Muscle layer of colon (tissue), 2 donors: ENCODE measurements around the gene FAAH2.
"Not testable (repeated sequence)": the region's sequence is repeated elsewhere in the genome, so short reads cannot be mapped to it uniquely, and the experiment has no call there.

Experiments used
- H3K27ac ChIP-seq: one replicate; pipeline ENCODE4 v1.7.0; 2013; ENCODE audit warnings: low read depth, mild to moderate bottlenecking, low read length, moderate library complexity
- H3K27me3 ChIP-seq, 2 donors: one replicate each; pipeline ENCODE4 v1.7.0; 2013; ENCODE audit warnings: low read length in 2 of 2, mild to moderate bottlenecking in 2 of 2; ENCODE audit not compliant: insufficient read depth in 2 of 2, control insufficient read depth in 1 of 2
- H3K36me3 ChIP-seq: one replicate; pipeline ENCODE4 v1.7.0; 2013; ENCODE audit warnings: mild to moderate bottlenecking, low read length; ENCODE audit not compliant: insufficient read depth
- H3K4me1 ChIP-seq: one replicate; pipeline ENCODE4 v1.7.0; 2013; ENCODE audit warnings: mild to moderate bottlenecking, low read length; ENCODE audit not compliant: insufficient read depth
- H3K4me3 ChIP-seq, 2 donors: one replicate each; pipeline ENCODE4 v1.7.0; 2013; ENCODE audit warnings: low read length in 2 of 2, low read depth in 1 of 2, mild to moderate bottlenecking in 1 of 2, moderate library complexity in 1 of 2
- H3K9ac ChIP-seq: one replicate; pipeline ENCODE4 v1.7.0; 2013; ENCODE audit warnings: low read length
- H3K9me3 ChIP-seq: one replicate; pipeline ENCODE4 v1.7.0; 2013; ENCODE audit warnings: mild to moderate bottlenecking, low read length
- donor health status: abdominal sarcoma.
- donor health status: Adenocarcinoma of cecum.

Gene FAAH2

DNA sequence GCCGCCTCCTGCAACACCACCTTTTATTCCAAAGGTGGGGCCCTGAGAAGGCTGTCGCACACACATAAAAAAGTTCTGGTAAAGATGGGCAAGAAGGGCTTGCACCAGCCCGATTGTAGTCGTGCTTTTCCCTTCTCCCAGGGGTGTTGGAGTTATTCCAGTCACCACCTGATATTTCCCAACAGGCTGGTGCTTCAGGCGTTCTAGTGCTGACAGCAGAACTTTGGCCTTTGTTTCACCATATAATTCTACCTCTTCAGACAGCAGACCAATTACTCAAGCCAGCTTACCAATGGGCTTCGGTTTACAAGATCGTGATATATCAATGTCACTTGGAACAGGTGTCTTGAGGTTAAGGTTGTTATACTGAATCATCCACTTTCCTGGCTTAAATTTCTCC, 107.7 kb downstream of the FAAH2 start:
- H3K27ac ChIP-seq, H3K9ac ChIP-seq, H3K9me3 ChIP-seq, H3K4me1 ChIP-seq, H3K27me3 ChIP-seq, H3K4me3 ChIP-seq, H3K36me3 ChIP-seq: not testable (repeated sequence)

DNA sequence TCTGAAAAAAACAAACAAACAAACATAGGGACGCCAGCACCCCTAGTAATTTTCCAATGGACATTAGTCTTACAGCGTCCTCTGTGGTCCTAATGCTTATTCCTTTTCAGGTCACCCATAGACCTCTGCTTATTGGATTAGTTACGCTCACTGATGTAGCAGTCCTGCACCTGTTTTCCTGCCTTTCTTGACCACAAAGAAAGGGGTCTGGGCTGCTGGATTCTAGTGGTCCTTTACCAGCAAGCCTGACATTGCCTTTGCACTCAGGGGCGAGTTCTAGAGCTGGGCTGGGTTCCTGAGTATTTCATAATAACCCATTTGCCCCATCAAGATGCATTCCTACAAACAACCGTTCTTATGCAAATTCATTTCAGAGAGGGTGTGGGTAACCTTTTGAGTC, 116.7 kb downstream of the FAAH2 start:
- not testable (repeated sequence) for H3K36me3 ChIP-seq, H3K4me3 ChIP-seq, H3K9ac ChIP-seq, H3K4me1 ChIP-seq, H3K27me3 ChIP-seq, H3K9me3 ChIP-seq, H3K27ac ChIP-seq

DNA sequence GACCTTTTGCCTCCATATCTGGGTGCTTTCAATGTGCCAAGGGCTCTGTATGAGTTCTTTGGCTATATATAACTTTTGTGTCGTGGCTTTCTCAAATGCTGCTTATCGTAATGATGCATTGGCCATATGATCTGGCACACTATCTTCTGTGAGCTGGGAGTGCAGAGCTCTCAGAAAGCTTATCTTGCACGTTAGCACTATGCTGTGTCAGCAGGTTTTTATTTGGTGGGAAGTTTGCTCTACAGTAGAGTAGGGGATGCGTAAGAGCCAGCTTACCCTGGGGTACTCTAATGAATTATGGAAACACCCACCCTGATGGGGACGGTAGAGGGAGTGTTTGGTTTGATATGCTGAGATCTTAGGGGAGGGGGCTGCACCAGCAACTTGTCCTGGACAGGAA, 119.6 kb downstream of the FAAH2 start:
- H3K27me3 ChIP-seq: no peaks in the 10 kb centered on the region
- H3K36me3 ChIP-seq: no peaks in the 10 kb centered on the region
- H3K4me3 ChIP-seq: no peak overlapping the region
- peaks cover 6% of the 10 kb centered on the region for H3K9me3 ChIP-seq
- H3K4me1 ChIP-seq: no peaks in the 10 kb centered on the region
- no peak overlapping the region for H3K27ac ChIP-seq
- H3K9ac ChIP-seq: no peak overlapping the region

DNA sequence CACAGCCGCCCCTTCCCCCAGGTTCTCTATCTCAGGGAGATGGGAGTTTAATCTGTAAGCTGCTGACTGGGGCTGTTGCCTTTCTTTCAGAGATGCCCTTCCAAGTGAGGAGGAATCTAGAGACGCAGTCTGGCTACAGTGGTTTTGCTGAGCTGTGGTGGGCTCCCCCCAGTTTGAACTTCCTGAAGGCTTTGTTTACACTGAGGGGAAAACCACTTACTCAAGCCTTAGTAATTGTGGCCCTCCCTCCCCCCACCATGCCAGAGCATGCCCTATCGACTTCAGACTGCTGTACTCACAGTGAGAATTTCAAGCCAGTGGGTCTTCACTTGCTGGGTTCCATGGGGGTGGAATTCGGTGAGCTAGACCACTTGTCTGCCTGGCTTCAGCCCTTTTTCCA, 131.3 kb downstream of the FAAH2 start:
- no peaks in the 10 kb centered on the region for H3K27me3 ChIP-seq
- H3K4me3 ChIP-seq: no peak overlapping the region
- no peak overlapping the region for H3K27ac ChIP-seq
- H3K9me3 ChIP-seq: no peaks in the 10 kb centered on the region
- H3K36me3 ChIP-seq: no peaks in the 10 kb centered on the region
- no peaks in the 10 kb centered on the region for H3K4me1 ChIP-seq
- H3K9ac ChIP-seq: no peak overlapping the region

DNA sequence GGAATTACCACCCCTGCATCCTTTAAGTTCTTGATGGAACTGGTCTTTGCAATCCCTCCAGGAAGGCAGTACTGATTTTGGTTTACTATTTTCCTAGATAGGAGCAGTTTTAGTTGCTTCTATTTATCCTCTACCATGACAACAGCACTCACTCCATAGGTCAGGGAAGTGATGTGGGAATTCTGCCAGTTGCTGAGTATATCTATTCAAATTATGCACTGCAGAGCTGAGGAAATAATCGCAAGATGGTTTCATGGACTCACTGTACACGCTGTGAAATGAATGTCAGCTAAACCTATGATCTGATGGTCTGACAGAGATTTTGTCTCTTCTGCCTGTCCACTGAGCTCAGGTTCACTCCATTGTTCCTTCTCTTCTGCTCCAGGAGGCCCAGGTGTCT, 135.8 kb downstream of the FAAH2 start:
- no peaks in the 10 kb centered on the region for H3K4me1 ChIP-seq
- H3K27me3 ChIP-seq: no peaks in the 10 kb centered on the region
- no peak overlapping the region for H3K4me3 ChIP-seq
- H3K36me3 ChIP-seq: no peaks in the 10 kb centered on the region
- H3K9me3 ChIP-seq: no peaks in the 10 kb centered on the region
- no peak overlapping the region for H3K9ac ChIP-seq
- H3K27ac ChIP-seq: no peak overlapping the region

DNA sequence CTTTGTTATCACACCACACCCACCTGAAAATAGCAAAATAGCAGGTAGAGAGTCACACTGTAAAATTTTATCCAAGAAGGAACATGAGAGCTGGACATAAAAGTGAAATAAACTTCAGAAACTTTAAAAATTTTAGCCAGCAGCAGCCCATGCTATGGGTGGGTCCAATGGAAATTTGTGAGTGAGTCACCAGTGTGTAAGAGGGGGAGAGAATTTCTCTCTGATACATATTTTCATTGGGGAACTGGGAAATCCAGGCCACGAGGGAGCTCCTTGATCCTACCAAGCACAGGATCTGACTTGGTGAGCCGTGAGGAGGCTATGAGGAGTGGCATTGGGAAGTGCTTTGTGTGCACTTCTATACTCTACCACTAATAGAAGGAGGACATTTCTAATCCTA, 136.3 kb downstream of the FAAH2 start:
- no peaks in the 10 kb centered on the region for H3K27me3 ChIP-seq
- H3K9me3 ChIP-seq: no peaks in the 10 kb centered on the region
- H3K9ac ChIP-seq: no peak overlapping the region
- no peak overlapping the region for H3K27ac ChIP-seq
- H3K4me1 ChIP-seq: no peaks in the 10 kb centered on the region
- H3K36me3 ChIP-seq: no peaks in the 10 kb centered on the region
- no peak overlapping the region for H3K4me3 ChIP-seq

DNA sequence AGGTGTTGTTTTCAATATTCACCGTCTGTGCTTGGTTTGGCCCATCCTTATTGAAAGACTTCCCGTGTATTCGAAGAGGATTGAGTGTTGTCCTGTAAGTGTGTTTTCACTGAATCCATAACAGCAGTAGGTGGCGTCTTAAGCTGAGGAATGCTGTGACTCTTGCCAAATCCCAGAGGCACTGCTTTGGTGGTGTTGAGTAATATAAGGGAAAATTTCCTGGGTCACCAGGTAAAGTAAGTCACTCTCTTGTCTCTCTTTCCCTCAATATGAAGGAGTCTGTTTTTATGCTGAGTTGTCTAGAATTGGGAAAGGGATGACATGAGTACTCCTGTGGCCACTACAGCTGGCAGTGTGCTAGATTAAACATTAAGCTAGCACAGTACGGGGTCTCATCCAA, 158.6 kb downstream of the FAAH2 start:
- Histone ChIP-seq H3K4me3 (no peak overlapping the region), H3K9ac (no peak overlapping the region), H3K27ac (no peak overlapping the region), H3K27me3 (no peaks in the 10 kb centered on the region), H3K36me3 (no peaks in the 10 kb centered on the region), H3K9me3 (no peaks in the 10 kb centered on the region), H3K4me1 (no peaks in the 10 kb centered on the region)

DNA sequence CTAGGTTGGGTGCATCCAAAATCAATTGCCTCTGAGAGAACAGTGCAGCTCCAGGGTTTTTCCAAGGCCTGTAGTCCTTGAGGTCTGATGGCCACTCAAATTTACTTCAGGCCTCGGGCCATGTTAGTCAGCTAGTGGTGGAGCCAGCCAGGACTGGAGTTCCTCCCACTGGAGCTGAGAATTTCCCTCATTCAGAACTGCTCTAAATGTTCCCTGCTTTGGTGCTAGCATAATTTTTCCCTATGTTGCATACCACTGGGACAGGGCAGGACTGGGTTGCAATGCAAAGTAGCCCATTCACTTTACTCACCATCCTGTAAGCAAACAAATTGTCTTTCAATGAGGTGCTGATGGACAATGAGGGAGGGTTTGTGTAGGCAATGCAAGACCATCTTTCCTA, 159.3 kb downstream of the FAAH2 start:
- Histone ChIP-seq H3K27me3 (no peaks in the 10 kb centered on the region), H3K4me3 (no peak overlapping the region), H3K36me3 (no peaks in the 10 kb centered on the region), H3K9me3 (no peaks in the 10 kb centered on the region), H3K27ac (no peak overlapping the region), H3K9ac (no peak overlapping the region), H3K4me1 (no peaks in the 10 kb centered on the region)

DNA sequence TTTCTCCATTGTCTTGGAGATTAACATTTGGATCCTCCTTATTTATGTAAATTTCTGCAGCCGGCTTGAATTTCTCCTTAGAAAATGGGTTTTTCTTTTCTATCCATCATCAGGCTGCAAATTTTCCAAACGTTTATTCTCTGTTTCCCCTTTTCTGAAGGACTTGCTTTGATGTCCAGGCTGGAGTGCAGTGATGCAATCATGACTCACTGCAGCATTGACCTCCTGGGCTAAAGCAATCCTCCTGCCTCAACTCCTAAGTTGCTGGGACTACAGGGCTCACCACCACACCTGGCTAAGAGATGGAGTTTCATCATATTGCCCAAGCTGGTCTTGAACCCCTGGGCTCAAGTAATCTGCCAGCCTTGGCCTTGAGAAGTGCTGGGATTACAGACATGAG, 161.3 kb downstream of the FAAH2 start:
- no peaks in the 10 kb centered on the region for H3K4me1 ChIP-seq
- no peak overlapping the region for H3K27ac ChIP-seq
- H3K4me3 ChIP-seq: no peak overlapping the region
- no peaks in the 10 kb centered on the region for H3K27me3 ChIP-seq
- no peaks in the 10 kb centered on the region for H3K9me3 ChIP-seq
- H3K9ac ChIP-seq: no peak overlapping the region
- H3K36me3 ChIP-seq: no peaks in the 10 kb centered on the region

DNA sequence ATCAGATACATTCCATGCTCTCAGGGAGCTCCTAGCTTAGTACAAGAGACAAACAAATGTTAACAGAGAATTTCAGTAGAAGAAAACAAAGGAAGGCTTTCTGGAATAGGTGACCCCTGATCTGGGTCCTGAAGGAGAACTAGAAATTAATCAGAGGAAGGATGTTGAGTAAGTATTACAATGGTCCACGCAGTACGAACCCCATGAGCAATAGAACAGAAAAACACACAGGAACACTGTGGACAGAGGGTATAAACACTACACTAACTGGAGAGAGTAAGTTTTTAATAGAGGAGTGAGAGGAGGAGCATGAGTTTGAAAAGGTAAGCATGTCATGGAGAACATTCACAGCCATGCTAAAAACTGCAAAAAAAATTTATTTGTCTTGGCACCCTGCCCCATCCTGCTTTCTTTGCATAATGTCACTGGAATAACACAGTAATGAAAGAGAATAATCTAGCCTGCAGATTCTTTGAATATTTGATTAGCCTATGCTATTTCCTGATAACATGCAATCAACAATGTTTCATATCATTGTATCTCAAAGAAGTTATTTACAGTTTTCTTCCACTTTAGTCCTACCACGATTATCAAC, 165.0 kb downstream of the FAAH2 start:
- no peaks in the 10 kb centered on the region for H3K9me3 ChIP-seq
- no peaks in the 10 kb centered on the region for H3K27me3 ChIP-seq
- H3K9ac ChIP-seq: no peak overlapping the region
- H3K27ac ChIP-seq: no peak overlapping the region
- H3K4me3 ChIP-seq: no peak overlapping the region
- no peaks in the 10 kb centered on the region for H3K36me3 ChIP-seq
- no peaks in the 10 kb centered on the region for H3K4me1 ChIP-seq

DNA sequence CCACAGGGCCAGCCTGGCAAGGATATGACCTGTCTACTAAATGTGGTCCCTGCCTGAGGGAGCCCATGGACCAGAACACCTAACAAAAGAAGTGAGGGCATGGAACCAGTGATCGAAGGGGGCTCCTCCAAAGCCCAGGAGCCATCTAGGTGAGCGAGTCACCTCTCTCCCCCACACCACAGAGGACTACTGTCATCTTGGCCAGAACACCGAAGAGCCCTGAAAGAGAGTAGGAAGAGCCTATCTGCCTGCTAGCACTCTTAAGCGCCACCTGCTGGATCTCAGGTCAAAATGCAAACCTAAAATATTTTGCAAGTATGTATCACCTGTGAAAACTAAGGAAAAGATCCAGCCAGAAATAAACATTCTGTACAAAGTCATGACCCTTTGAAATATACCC, 167.4 kb downstream of the FAAH2 start:
- H3K27me3 ChIP-seq: no peaks in the 10 kb centered on the region
- H3K9me3 ChIP-seq: no peaks in the 10 kb centered on the region
- H3K27ac ChIP-seq: no peak overlapping the region
- no peak overlapping the region for H3K4me3 ChIP-seq
- H3K9ac ChIP-seq: no peak overlapping the region
- H3K4me1 ChIP-seq: no peaks in the 10 kb centered on the region
- H3K36me3 ChIP-seq: no peaks in the 10 kb centered on the region

DNA sequence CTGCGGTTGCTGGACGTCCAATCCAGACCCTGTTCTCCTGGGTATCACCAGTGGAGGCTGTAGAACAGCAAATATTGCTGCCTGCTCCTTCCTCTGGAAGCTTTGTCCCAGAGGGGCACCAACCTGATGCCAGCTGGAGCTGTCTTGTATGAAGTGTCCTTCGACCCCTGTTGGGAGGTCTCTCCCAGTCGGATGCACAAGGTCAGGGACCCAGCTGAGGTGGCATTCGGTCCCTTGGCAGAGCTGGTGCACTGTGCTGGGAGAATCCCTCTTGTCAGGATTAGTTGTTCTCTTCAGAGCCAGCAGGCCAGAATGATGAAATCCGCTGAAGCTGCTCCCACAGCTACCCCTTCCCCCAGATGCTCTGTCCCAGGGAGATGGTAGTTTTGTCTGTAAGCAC, 195.0 kb downstream of the FAAH2 start:
- Histone ChIP-seq H3K27ac (no peak overlapping the region), H3K9me3 (no peaks in the 10 kb centered on the region), H3K36me3 (no peaks in the 10 kb centered on the region), H3K27me3 (peaks cover 0 to 4% of the 10 kb centered on the region in 2 donors), H3K9ac (no peak overlapping the region), H3K4me1 (no peaks in the 10 kb centered on the region), H3K4me3 (no peak overlapping the region)
